ENCODE measurements around the gene PCA3.

GRCh38 chr9:76785501-76785900, 21.3 kb downstream of the PCA3 start:
- TF ChIP-seq, protein P1, sequence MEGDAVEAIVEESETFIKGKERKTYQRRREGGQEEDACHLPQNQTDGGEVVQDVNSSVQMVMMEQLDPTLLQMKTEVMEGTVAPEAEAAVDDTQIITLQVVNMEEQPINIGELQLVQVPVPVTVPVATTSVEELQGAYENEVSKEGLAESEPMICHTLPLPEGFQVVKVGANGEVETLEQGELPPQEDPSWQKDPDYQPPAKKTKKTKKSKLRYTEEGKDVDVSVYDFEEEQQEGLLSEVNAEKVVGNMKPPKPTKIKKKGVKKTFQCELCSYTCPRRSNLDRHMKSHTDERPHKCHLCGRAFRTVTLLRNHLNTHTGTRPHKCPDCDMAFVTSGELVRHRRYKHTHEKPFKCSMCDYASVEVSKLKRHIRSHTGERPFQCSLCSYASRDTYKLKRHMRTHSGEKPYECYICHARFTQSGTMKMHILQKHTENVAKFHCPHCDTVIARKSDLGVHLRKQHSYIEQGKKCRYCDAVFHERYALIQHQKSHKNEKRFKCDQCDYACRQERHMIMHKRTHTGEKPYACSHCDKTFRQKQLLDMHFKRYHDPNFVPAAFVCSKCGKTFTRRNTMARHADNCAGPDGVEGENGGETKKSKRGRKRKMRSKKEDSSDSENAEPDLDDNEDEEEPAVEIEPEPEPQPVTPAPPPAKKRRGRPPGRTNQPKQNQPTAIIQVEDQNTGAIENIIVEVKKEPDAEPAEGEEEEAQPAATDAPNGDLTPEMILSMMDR (IDR thresholded peaks at IDR 0.05) = no peak
- no peak for TF ChIP-seq POLR2A (IDR thresholded peaks at IDR 0.05)
